Loucy (cell line): ENCODE measurements around the gene PNLIPRP2.

Experiments
- H2AFZ ChIP-seq: fragments of 200-600 bp; sonication (generic); 2 replicates; pipeline ENCODE4 v1.6.0; 2016; ENCODE audit warnings: antibody characterized with exemption, mild to moderate bottlenecking, low read length, moderate library complexity
- H3F3A ChIP-seq: fragments of 200-600 bp; 2 replicates; pipeline ENCODE4 v1.6.0; 2016; ENCODE audit warnings: antibody characterized with exemption, low read depth, mild to moderate bottlenecking
- H3K27me3 ChIP-seq: fragments of 200-600 bp; sonication (generic); 2 replicates; pipeline ENCODE4 v1.6.1; 2014; ENCODE audit warnings: low read length, mild to moderate bottlenecking; ENCODE audit not compliant: insufficient read depth, poor library complexity, severe bottlenecking
- H3K36me3 ChIP-seq: fragments of 200-600 bp; sonication (generic); 2 replicates; pipeline ENCODE4 v1.6.1; 2016; ENCODE audit warnings: low read length; ENCODE audit not compliant: insufficient read depth
- H3K4me1 ChIP-seq: fragments of 200-600 bp; sonication (generic); 2 replicates; pipeline ENCODE4 v1.5.1; 2014; ENCODE audit warnings: low read length, mild to moderate bottlenecking; ENCODE audit not compliant: insufficient read depth, poor library complexity, severe bottlenecking
- H3K4me2 ChIP-seq: fragments of 200-600 bp; sonication (generic); 2 replicates; pipeline ENCODE4 v1.6.0; 2014; ENCODE audit warnings: antibody characterized with exemption, low read length, low read depth, mild to moderate bottlenecking; ENCODE audit not compliant: poor library complexity, severe bottlenecking
- H3K4me3 ChIP-seq: fragments of 200-600 bp; sonication (generic); 2 replicates; pipeline ENCODE4 v1.5.1; 2014; ENCODE audit warnings: low read length, mild to moderate bottlenecking, mixed read lengths; ENCODE audit not compliant: poor library complexity, severe bottlenecking
- H3K79me2 ChIP-seq: fragments of 200-600 bp; sonication (generic); 2 replicates; pipeline ENCODE4 v1.6.1; 2014; ENCODE audit warnings: low read length; ENCODE audit not compliant: insufficient read depth
- H3K9ac ChIP-seq: fragments of 200-600 bp; sonication (generic); 2 replicates; pipeline ENCODE4 v1.6.0; 2014; ENCODE audit warnings: mild to moderate bottlenecking, low read depth, low read length, moderate library complexity; ENCODE audit not compliant: poor library complexity, severe bottlenecking
- H3K9me2 ChIP-seq: fragments of 200-600 bp; sonication (generic); replicated peaks from 2 replicates; pipeline ENCODE4 v1.6.1; 2016; ENCODE audit warnings: low read depth, low read length, mixed read lengths
- H3K9me3 ChIP-seq: fragments of 200-600 bp; sonication (generic); 2 replicates; pipeline ENCODE4 v1.6.1; 2014; ENCODE audit warnings: mild to moderate bottlenecking, antibody characterized with exemption, low read length, low read depth; ENCODE audit not compliant: insufficient read depth
- H4K20me1 ChIP-seq: fragments of 200-600 bp; sonication (generic); 2 replicates; pipeline ENCODE4 v1.6.0; 2014; ENCODE audit warnings: antibody characterized with exemption, low read length, mild to moderate bottlenecking; ENCODE audit not compliant: insufficient read depth, poor library complexity, severe bottlenecking
- CTCF ChIP-seq: fragments of 200-600 bp; sonication (generic); conservative IDR thresholded peaks from 2 replicates; pipeline ENCODE4 v1.5.1; 2014; ENCODE audit warnings: mild to moderate bottlenecking, antibody characterized with exemption, low read length
- EZH2phosphoT487 ChIP-seq: fragments of 200-600 bp; IDR thresholded peaks from 2 replicates; pipeline ENCODE4 v1.6.1; 2018; ENCODE audit warnings: antibody characterized with exemption, mild to moderate bottlenecking, moderate library complexity, borderline replicate concordance

PNLIPRP2 gene

GRCh38 chr10:116663342-116663741 is 42.6 kb downstream of the PNLIPRP2 start:
- Histone ChIP-seq H3K4me3 (no peak overlapping the region), H3K36me3 (no peaks in the 10 kb centered on the region), H3K9me2 (no peaks in the 10 kb centered on the region), H3K27me3 (no peaks in the 10 kb centered on the region), H3K4me1 (no peaks in the 10 kb centered on the region), H3K79me2 (no peaks in the 10 kb centered on the region), H3K9ac (no peak overlapping the region), H3K4me2 (no peak overlapping the region), H3K9me3 (no peaks in the 10 kb centered on the region), H3F3A (no peaks in the 10 kb centered on the region), H4K20me1 (no peaks in the 10 kb centered on the region), H2AFZ (no peak overlapping the region)
- TF ChIP-seq CTCF (no peak), EZH2phosphoT487 (no peak)

- no peak overlapping the region for H3K9ac ChIP-seq
- no peaks in the 10 kb centered on the region for H3K36me3 ChIP-seq
- H3K4me1 ChIP-seq, result no peaks in the 10 kb centered on the region
- H3K27me3 ChIP-seq, result no peaks in the 10 kb centered on the region
- no peak overlapping the region for H3K4me2 ChIP-seq
- no peak overlapping the region for H3K4me3 ChIP-seq
- TF ChIP-seq EZH2phosphoT487, result no peak
- no peak for TF ChIP-seq CTCF
- no peaks in the 10 kb centered on the region for H3K9me3 ChIP-seq
- H4K20me1 ChIP-seq, result no peaks in the 10 kb centered on the region
- H3K9me2 ChIP-seq, result no peaks in the 10 kb centered on the region
- H3F3A ChIP-seq, result no peaks in the 10 kb centered on the region
- H3K79me2 ChIP-seq, result no peaks in the 10 kb centered on the region
- no peak overlapping the region for H2AFZ ChIP-seq
These were observed 43.9 kb downstream of the PNLIPRP2 start for GRCh38 chr10:116664631-116665030.

DNA sequence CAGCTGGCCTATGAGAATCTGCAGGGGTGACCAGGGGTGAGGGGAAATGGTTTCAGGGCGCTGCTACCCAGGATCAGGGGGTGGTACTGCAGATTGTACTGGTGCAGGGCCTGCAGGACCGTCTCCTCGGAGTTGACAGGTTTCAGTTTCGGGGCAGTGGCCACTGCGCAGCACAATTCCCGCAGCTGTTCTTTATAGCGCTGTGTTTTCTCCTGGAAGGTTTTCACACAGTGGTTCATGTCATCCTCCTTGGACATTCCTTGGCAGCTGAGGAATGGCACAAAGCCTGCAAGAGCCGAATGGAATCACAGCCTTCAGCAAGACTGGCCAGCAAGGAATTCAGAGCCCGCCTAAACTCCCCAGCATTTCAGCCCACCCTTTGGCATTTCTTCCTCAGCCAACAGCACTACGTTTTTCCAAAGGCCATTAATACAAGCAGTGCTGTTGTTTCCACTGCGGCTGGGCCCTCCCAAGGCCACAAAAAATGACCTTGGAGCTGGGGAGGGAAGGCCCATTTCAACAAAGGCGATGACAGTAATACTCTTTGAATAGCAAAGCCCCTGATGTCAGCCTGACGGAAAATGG is 44.9 kb downstream of the PNLIPRP2 start:
- H2AFZ ChIP-seq, result no peak overlapping the region

More for the DNA sequence above, 44.9 kb downstream of the PNLIPRP2 start:
- Histone ChIP-seq H3K9ac (no peak overlapping the region), H3K4me2 (no peak overlapping the region), H3K27me3 (no peaks in the 10 kb centered on the region), H3K4me3 (no peak overlapping the region), H3K9me3 (no peaks in the 10 kb centered on the region), H3K9me2 (no peaks in the 10 kb centered on the region), H3K36me3 (no peaks in the 10 kb centered on the region), H3K79me2 (no peaks in the 10 kb centered on the region), H4K20me1 (no peaks in the 10 kb centered on the region), H3F3A (no peaks in the 10 kb centered on the region), H3K4me1 (no peaks in the 10 kb centered on the region)
- TF ChIP-seq EZH2phosphoT487, result no peak
- TF ChIP-seq CTCF, result no peak
